IMR-90 (cell line): ENCODE measurements around the gene ATP5PD.

Experiments
- BHLHE40 ChIP-seq: fragments of 150-350 bp; IDR thresholded peaks from 2 replicates; pipeline ENCODE4 v1.6.1; 2016; ENCODE audit warnings: mild to moderate bottlenecking, low read depth, low read length
- CHD1 ChIP-seq: IDR thresholded peaks from 2 replicates; pipeline ENCODE4 v1.6.1; 2012; ENCODE audit warnings: low read depth, low read length, improper control_type of control experiment
- ELK1 ChIP-seq: fragments of 150-350 bp; IDR thresholded peaks from 2 replicates; pipeline ENCODE4 v1.6.1; 2016; ENCODE audit warnings: low read depth, mild to moderate bottlenecking, low read length, moderate library complexity, borderline replicate concordance
- MAZ ChIP-seq: IDR thresholded peaks from 2 replicates; pipeline ENCODE4 v1.6.1; 2012; ENCODE audit warnings: low read depth, mild to moderate bottlenecking, low read length, improper control_type of control experiment, moderate library complexity, borderline replicate concordance
- NFE2L2 ChIP-seq: fragments of 150-350 bp; IDR thresholded peaks from 2 replicates; pipeline ENCODE4 v1.6.1; 2016; ENCODE audit warnings: low read depth, mild to moderate bottlenecking, low read length
- POLR2A ChIP-seq: IDR thresholded peaks from 2 replicates; pipeline ENCODE4 v1.6.1; 2012; ENCODE audit warnings: mild to moderate bottlenecking, low read depth, low read length
- RAD21 ChIP-seq: IDR thresholded peaks from 2 replicates; pipeline ENCODE4 v1.6.1; 2012; ENCODE audit warnings: low read length, improper control_type of control experiment
- SMC3 ChIP-seq: fragments of 150-350 bp; IDR thresholded peaks from 2 replicates; pipeline ENCODE4 v1.6.1; 2016; ENCODE audit warnings: low read depth, mild to moderate bottlenecking, antibody characterized with exemption, low read length, moderate library complexity
- USF2 ChIP-seq: fragments of 150-350 bp; IDR thresholded peaks from 2 replicates; pipeline ENCODE4 v1.6.1; 2017; ENCODE audit warnings: mild to moderate bottlenecking, antibody characterized with exemption, low read length, low read depth
- TF ChIP-seq, protein P1 (sequence below): conservative IDR thresholded peaks from 2 replicates; pipeline ENCODE4 v1.5.1; 2012; ENCODE audit warnings: mild to moderate bottlenecking, low read depth, low read length, improper control_type of control experiment

DNA sequence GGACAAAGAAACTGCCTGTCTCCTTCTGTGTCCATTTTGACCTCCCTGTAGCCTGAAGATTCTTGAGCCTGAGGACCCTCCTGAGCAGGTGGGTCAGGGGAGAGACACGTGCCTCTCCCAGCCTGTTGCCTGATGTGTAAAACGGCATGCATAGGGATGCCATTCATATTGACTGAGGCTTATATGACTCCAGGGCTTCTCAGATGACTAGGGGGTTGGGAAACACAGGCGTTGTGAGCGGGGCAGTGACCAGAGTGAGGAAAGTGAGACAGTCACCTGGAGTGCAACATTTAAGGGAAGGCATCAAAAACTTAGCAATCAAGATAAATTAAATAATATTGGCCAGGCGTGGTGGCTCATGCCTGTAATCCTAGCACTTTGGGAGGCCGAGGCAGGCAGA, 35.9 kb upstream of the ATP5PD start:
- TF ChIP-seq, protein P1, sequence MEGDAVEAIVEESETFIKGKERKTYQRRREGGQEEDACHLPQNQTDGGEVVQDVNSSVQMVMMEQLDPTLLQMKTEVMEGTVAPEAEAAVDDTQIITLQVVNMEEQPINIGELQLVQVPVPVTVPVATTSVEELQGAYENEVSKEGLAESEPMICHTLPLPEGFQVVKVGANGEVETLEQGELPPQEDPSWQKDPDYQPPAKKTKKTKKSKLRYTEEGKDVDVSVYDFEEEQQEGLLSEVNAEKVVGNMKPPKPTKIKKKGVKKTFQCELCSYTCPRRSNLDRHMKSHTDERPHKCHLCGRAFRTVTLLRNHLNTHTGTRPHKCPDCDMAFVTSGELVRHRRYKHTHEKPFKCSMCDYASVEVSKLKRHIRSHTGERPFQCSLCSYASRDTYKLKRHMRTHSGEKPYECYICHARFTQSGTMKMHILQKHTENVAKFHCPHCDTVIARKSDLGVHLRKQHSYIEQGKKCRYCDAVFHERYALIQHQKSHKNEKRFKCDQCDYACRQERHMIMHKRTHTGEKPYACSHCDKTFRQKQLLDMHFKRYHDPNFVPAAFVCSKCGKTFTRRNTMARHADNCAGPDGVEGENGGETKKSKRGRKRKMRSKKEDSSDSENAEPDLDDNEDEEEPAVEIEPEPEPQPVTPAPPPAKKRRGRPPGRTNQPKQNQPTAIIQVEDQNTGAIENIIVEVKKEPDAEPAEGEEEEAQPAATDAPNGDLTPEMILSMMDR: no peak
- TF ChIP-seq RAD21 (no peak), NFE2L2 (no peak), POLR2A (no peak), BHLHE40 (no peak), USF2 (no peak), CHD1 (no peak), MAZ (no peak), ELK1 (no peak), SMC3 (no peak)
